OCI-LY3 (cell line): ENCODE results near the gene TMEM218.

Source experiments
- H2AFZ ChIP-seq: fragments of 200-600, 300-600 bp; shearing (Covaris generic); 2 replicates; pipeline ENCODE4 v1.6.0; 2014; ENCODE audit warnings: antibody characterized with exemption, low read depth, low read length
- H3K27ac ChIP-seq: fragments of 200-600, 300-600 bp; sonication (generic); 2 replicates; pipeline ENCODE4 v1.5.1; 2014; ENCODE audit warnings: mild to moderate bottlenecking, low read length, moderate library complexity, mixed read lengths
- H3K27me3 ChIP-seq: fragments of 200-600, 300-600 bp; sonication (generic); 2 replicates; pipeline ENCODE4 v1.6.1; 2014; ENCODE audit warnings: low read depth, low read length, mixed read lengths
- H3K36me3 ChIP-seq: fragments of 200-600, 300-600 bp; sonication (generic); replicated peaks from 2 replicates; pipeline ENCODE3; 2014; ENCODE audit warnings: low read depth, low read length, mixed read lengths
- H3K4me1 ChIP-seq: fragments of 300-600, 200-600 bp; sonication (generic); 2 replicates; pipeline ENCODE4 v1.6.1; 2014; ENCODE audit warnings: low read length, mixed read lengths
- H3K4me2 ChIP-seq: fragments of 200-600, 300-600 bp; sonication (generic); 2 replicates; pipeline ENCODE4 v1.6.1; 2014; ENCODE audit warnings: low read length, mixed read lengths
- H3K4me3 ChIP-seq: fragments of 300-600, 200-600 bp; sonication (generic); 2 replicates; pipeline ENCODE4 v1.5.1; 2014; ENCODE audit warnings: antibody characterized with exemption, mild to moderate bottlenecking, low read length, moderate library complexity
- H3K79me2 ChIP-seq: fragments of 300-600, 200-600 bp; shearing (Covaris generic); 2 replicates; pipeline ENCODE4 v1.6.1; 2014; ENCODE audit warnings: mild to moderate bottlenecking, low read length, mixed read lengths
- H3K9ac ChIP-seq: fragments of 300-600, 200-600 bp; shearing (Covaris generic); 2 replicates; pipeline ENCODE4 v1.6.0; 2014; ENCODE audit warnings: mild to moderate bottlenecking, low read length, moderate library complexity
- H3K9me3 ChIP-seq: fragments of 200-600, 300-600 bp; shearing (Covaris generic); 2 replicates; pipeline ENCODE4 v1.6.1; 2014; ENCODE audit warnings: low read length, mixed read lengths; ENCODE audit not compliant: insufficient read depth
- H4K20me1 ChIP-seq: fragments of 200-600, 300-600 bp; sonication (generic); 2 replicates; pipeline ENCODE4 v1.6.1; 2016; ENCODE audit warnings: low read length, mixed read lengths; ENCODE audit not compliant: insufficient read depth
- CTCF ChIP-seq: fragments of 200-600, 300-600 bp; sonication (generic); IDR thresholded peaks from 2 replicates; pipeline ENCODE4 v1.5.1; 2014; ENCODE audit warnings: antibody characterized with exemption, low read length, low read depth
- EZH2phosphoT487 ChIP-seq: fragments of 200-600 bp; shearing (Covaris generic); IDR thresholded peaks from 2 replicates; pipeline ENCODE4 v1.6.1; 2018; ENCODE audit warnings: antibody characterized with exemption, mixed run types, low read depth

TMEM218 gene

GRCh38 chr11:125064070-125064469 is 47.4 kb downstream of the TMEM218 start:
- H3K9me3 ChIP-seq, result no peaks in the 10 kb centered on the region
- peaks cover 11% of the 10 kb centered on the region for H3K4me1 ChIP-seq
- H3K9ac ChIP-seq, result peak overlapping the region; percentile 90
- H3K36me3 ChIP-seq, result peaks cover 3% of the 10 kb centered on the region
- peak overlapping the region; percentile 80 for H3K4me2 ChIP-seq
- peak overlapping the region; percentile 85 for H3K4me3 ChIP-seq
- peaks cover 3% of the 10 kb centered on the region; the same call in 1 of the 2 replicates for H3K27me3 ChIP-seq
- no peak overlapping the region for H3K27ac ChIP-seq
- no peak overlapping the region for H2AFZ ChIP-seq
- TF ChIP-seq CTCF (no peak), EZH2phosphoT487 (no peak)
- H3K79me2 ChIP-seq, result peaks cover 12% of the 10 kb centered on the region
- no peaks in the 10 kb centered on the region for H4K20me1 ChIP-seq

DNA sequence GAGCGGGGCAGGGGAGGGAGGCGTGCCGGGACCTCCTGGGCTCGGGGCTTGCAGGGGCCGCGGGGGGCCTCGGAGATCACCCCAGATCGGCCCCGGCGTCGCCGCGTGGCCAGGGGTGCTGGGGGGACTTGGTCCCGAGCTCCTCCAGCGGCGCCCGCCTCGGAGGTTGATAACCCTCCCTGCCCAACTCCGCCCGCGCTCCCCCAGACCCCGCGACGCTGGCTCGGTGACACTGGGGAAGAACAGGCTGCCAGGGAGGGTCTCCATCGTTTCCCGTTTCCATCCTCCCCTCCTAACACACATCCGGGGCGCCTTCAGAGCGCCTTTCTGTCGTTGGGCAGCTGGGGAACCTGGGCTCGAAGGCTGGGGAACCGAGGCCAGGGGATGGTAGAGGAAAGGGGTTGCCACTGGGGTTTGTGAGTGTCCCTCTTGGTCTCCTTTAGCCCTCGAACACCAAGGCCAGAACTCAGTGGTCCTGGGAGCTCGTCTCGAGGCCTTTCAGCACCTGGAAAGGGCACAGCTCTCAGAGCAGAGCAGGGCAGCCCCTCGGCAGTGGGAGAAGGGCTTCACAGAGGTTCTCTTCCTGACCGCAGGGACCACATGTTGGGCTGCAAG is 47.9 kb downstream of the TMEM218 start:
- Histone ChIP-seq H3K4me3 (peak overlapping the region; percentile 85), H3K9ac (peak overlapping the region; percentile 90), H3K27me3 (peaks cover 3% of the 10 kb centered on the region; the same call in 1 of the 2 replicates), H3K36me3 (peaks cover 3% of the 10 kb centered on the region), H3K79me2 (peaks cover 12% of the 10 kb centered on the region), H4K20me1 (no peaks in the 10 kb centered on the region), H2AFZ (peak overlapping the region; percentile 42), H3K9me3 (no peaks in the 10 kb centered on the region), H3K27ac (peak overlapping the region; percentile 43), H3K4me2 (peak overlapping the region; percentile 80), H3K4me1 (peaks cover 11% of the 10 kb centered on the region)
- no peak for TF ChIP-seq EZH2phosphoT487
- TF ChIP-seq CTCF, result no peak

DNA sequence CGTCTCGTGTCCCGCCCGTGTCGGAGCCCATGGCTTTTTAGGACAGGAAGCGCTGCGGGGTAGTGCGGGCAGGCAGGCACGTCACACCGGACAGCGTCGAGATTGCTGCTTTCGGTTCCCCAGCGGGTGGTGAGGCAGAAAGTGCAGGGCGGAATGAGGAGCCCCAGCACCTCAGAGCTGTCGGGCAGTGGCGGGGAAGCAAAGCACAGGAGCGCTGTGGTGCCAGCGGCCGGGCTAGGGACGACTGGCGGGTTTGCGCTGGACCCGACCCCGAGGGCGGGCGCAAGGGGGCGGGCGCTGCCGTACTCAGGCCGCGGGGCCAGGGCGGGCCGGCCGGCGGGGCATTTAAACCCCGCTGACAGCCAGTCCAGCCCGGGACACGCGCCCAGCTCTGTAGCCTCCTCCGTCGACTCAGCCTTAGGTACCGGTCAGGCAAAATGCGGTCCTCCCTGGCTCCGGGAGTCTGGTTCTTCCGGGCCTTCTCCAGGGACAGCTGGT is 48.4 kb downstream of the TMEM218 start, which contains the start of gene SLC37A2:
Gene SLC37A2, plus strand, starts transcription at position 375 of the 498 bp plus-strand sequence. Its CDS starts 63 bp downstream, at position 438.
- H3K4me3 ChIP-seq, result peak within 1 kb of the TSS; percentile 85
- peaks cover 3% of the 10 kb centered on the region; the same call in 1 of the 2 replicates for H3K27me3 ChIP-seq
- peak within 1 kb of the TSS; percentile 43 for H3K27ac ChIP-seq
- peak within 1 kb of the TSS; percentile 90 for H3K9ac ChIP-seq
- peak within 1 kb of the TSS; percentile 42 for H2AFZ ChIP-seq
- no peaks in the 10 kb centered on the region for H4K20me1 ChIP-seq
- TF ChIP-seq CTCF (no peak), EZH2phosphoT487 (no peak)
- H3K36me3 ChIP-seq, result peaks cover 3% of the 10 kb centered on the region
- peaks cover 11% of the 10 kb centered on the region for H3K4me1 ChIP-seq
- peaks cover 12% of the 10 kb centered on the region for H3K79me2 ChIP-seq
- H3K9me3 ChIP-seq, result no peaks in the 10 kb centered on the region
- peak within 1 kb of the TSS; percentile 80 for H3K4me2 ChIP-seq

DNA sequence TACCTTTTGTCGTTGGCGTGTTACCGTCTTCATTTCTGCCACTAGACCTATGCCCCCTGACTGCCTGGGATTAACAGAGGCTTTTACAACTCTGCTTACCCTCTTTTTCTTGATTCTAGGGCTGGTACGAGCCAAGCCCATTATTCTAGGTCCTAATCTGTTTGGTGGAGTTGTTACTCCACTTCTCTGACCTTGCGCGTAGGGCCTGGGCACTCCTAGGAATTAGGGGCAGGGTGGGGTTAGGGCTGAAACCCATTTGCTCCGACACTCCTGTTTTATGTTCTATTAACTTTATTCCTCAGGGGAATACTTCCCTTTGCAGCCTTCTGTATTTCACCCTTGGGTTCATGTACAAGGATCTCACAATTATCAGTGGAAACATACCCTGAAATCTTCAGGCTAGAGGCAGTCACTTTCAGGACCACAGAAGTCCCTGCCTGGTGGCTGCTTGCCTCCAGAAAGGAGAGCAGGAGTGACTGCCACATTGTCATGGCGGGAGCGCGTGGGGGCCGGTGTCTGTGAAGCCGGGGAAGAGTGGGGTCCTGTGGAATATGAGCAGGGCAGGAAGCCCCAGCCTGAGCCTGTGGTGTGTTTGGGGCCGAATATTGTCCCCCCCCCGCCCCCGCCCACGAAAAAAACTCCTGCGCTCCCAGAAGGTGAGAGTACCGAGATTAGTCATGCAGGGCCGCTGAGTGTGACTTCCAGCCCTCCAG is 49.1 kb downstream of the TMEM218 start:
- H3K9me3 ChIP-seq, result no peaks in the 10 kb centered on the region
- peak overlapping the region; percentile 90 for H3K9ac ChIP-seq
- H3K36me3 ChIP-seq, result peaks cover 3% of the 10 kb centered on the region
- H3K4me2 ChIP-seq, result peak overlapping the region; percentile 80
- peaks cover 12% of the 10 kb centered on the region for H3K79me2 ChIP-seq
- H3K4me1 ChIP-seq, result peaks cover 11% of the 10 kb centered on the region
- H4K20me1 ChIP-seq, result no peaks in the 10 kb centered on the region
- H3K27me3 ChIP-seq, result peaks cover 3% of the 10 kb centered on the region; the same call in 1 of the 2 replicates
- TF ChIP-seq CTCF (no peak), EZH2phosphoT487 (no peak)
- H2AFZ ChIP-seq, result no peak overlapping the region; the same call in 1 of the 2 replicates
- H3K27ac ChIP-seq, result peak overlapping the region; percentile 43; the same call in 1 of the 2 replicates
- peak overlapping the region; percentile 85 for H3K4me3 ChIP-seq
